ENCODE measurements around the gene WDR48.

WDR48 gene

DNA sequence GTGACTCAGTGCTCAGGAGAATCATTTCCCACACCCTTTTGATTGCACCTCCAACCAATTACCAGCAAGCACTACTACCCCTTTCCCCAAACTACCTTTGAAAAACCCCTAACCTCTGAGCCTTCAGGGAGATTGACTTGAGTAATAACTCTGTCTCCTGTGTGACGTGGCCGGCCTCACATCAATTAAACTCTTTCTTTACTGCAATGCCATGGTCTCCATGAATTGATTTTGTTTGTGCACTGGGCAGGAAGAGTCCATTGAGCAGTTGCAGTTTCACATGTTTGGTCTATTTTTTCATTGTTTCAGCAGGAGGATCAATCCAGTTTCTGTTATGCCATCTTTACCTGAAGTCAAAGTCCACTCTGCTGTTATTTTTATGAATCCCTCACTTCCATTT lies 32.5 kb upstream of the WDR48 start:
- no peak overlapping the region for H3K4me3 ChIP-seq (ENCODE audit: low read depth, low read length)
- TF ChIP-seq, protein P1, sequence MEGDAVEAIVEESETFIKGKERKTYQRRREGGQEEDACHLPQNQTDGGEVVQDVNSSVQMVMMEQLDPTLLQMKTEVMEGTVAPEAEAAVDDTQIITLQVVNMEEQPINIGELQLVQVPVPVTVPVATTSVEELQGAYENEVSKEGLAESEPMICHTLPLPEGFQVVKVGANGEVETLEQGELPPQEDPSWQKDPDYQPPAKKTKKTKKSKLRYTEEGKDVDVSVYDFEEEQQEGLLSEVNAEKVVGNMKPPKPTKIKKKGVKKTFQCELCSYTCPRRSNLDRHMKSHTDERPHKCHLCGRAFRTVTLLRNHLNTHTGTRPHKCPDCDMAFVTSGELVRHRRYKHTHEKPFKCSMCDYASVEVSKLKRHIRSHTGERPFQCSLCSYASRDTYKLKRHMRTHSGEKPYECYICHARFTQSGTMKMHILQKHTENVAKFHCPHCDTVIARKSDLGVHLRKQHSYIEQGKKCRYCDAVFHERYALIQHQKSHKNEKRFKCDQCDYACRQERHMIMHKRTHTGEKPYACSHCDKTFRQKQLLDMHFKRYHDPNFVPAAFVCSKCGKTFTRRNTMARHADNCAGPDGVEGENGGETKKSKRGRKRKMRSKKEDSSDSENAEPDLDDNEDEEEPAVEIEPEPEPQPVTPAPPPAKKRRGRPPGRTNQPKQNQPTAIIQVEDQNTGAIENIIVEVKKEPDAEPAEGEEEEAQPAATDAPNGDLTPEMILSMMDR (IDR thresholded peaks at IDR 0.05; ENCODE audit: borderline replicate concordance, insufficient read depth, low read depth, low read length): no peak

DNA sequence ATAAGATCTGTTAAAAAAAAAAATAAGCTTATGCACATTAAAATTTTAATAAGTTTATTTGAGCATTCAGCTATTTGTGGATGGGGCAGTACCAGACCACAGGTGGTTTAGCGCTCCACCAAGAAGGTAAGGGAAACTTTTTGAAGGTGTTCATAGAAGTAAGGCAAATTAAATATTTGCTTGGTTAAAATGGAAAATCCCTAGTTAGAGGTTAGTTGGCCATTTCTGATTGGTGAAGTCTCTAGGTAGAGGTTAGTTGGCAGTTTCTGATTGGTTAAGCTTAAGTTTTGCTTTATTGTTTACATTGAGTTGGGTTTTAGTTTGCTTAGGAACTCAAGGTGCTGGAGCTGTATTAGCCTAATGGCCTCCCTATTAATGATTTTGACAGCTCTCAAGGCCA lies 30.8 kb upstream of the WDR48 start:
- no peak overlapping the region for H3K4me3 ChIP-seq (ENCODE audit: low read depth, low read length)
- TF ChIP-seq, protein P1 (IDR thresholded peaks at IDR 0.05; ENCODE audit: borderline replicate concordance, insufficient read depth, low read depth, low read length): no peak

DNA sequence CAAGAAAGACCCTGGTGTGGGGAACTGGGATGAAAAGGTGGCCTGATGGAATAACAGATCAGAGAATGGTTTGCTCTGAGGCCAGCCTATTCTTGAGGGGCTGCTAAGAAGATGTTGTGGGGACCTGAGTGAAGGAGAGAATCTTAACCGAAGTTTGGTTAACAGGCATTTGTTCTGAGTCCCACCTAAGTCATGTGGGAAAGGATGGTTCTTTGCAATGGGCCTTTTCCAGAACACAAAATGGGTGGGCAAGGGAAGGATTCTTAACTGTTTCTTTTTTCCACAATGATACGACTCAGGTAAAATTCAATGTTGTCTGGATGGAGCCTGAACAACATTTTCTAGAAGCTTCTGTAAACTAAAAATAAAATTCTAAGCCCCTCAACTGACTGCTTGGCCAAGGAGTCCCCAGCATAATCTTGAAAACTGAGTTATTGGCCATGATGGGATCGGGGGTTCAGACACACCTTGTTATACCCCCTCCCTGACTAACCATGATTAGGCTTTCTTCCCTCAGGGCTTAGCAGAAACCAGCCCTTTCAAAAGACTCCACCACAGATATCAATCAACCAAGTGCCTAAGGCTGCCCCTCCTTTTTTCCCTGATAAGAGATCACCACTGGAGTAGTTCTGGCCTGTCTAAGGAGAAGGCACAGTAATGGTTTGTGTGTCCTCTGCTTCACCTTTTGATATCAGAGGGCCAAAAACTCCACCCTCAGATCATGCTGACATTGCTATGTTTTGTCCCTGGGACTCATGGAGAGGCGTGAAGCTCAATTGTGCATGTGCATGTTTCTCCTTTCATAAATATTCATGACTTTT lies 30.1 kb upstream of the WDR48 start:
- TF ChIP-seq, protein P1 (IDR thresholded peaks at IDR 0.05; ENCODE audit: borderline replicate concordance, insufficient read depth, low read depth, low read length): no peak
- H3K4me3 ChIP-seq (ENCODE audit: low read depth, low read length): no peak overlapping the region

DNA sequence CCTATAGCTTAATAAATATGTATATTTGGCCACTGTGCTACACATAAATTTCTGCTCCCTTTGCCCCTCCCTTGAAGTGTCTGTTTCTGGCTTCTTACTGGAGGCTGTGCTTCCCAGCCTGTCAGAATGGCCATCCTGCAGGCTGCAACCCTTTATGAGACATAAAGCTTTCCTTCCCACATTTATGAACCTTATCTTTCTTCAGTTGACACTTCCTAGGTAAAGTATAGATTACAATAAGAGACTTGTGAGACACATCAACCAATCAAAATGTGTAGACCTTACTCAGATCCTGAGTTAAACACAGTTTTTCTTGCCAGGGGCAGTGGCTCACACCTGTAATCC lies 29.6 kb upstream of the WDR48 start:
- TF ChIP-seq, protein P1 (IDR thresholded peaks at IDR 0.05; ENCODE audit: borderline replicate concordance, insufficient read depth, low read depth, low read length): no peak
- no peak overlapping the region for H3K4me3 ChIP-seq (ENCODE audit: low read depth, low read length)

DNA sequence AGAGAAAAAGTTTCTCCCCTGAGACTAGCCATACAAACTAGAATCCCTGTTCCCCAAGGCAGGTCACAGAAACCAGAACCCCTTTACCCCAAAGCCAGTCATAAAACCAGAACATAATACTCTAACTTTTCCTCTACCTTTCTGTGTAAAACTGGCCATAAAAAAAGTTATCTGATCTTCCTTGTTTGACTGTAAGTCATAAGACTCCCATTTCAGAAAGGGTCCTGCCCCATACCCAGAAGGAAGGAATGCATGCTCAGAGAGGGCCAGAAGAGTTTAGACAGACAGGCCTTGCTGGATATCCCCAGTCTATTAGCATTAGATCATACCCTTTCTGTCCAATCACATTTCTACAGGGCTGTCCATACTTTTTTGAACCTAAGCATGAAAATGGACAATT lies 27.3 kb upstream of the WDR48 start:
- TF ChIP-seq, protein P1 (IDR thresholded peaks at IDR 0.05; ENCODE audit: borderline replicate concordance, insufficient read depth, low read depth, low read length): no peak
- no peak overlapping the region for H3K4me3 ChIP-seq (ENCODE audit: low read depth, low read length)

DNA sequence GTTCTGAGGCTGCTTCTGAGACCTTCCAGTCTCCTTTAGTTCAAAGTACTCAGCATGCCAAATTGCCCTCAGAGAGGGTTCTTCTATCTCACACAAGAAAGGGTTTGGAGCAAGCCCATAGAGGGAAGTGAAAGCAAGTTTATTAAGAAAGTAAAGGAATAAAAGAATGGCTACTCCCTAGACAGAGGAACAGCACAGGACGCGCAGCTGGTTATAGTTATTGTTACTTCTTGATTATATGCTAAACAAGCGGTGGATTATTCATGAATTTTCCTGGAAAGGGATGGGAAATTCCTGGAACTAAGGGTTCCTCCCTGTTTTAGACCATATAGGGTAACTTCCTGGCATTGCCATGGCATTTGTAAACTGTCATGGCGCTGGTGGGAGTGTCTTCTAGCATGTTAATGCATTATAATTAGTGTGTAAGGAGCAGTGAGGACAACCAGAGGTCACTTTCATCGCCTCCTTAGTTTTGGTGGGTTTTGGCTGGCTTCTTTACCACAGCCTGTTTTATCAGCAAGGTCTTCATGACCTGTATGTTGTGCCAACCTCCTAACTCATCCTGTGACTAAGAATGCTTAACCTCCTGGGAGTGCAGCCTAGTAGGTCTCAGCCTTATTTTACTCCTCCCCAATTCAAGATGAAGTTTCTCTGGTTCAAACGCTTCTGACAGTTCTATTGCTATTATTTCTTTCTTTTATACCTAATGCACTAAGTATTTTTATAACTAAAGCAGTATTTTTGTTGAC lies 26.4 kb upstream of the WDR48 start:
- H3K4me3 ChIP-seq (ENCODE audit: low read depth, low read length): no peak overlapping the region
- TF ChIP-seq, protein P1 (IDR thresholded peaks at IDR 0.05; ENCODE audit: borderline replicate concordance, insufficient read depth, low read depth, low read length): no peak

DNA sequence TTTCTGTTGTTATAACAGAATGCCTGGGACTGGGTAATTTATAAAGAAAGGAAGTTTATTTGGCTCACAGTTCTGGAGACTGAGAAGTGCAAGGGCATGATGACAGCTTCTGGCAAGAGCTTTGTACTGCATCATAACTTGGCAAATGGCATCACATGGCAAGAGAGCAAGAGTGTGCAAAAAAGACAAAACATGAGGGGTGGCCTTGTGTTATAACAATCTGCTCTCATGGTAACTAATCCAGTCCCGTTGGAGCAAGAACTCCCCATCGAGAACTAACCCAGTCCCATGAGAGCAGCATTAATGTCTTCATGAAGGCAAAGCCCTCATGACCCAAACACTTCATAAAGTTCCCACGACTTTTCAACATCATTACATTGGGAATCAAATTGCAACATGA lies 23.3 kb upstream of the WDR48 start:
- TF ChIP-seq, protein P1 (IDR thresholded peaks at IDR 0.05; ENCODE audit: borderline replicate concordance, insufficient read depth, low read depth, low read length): no peak
- no peak overlapping the region for H3K4me3 ChIP-seq (ENCODE audit: low read depth, low read length)

All from GM12875 (cell line).